SK-N-SH (cell line): ENCODE data around the gene RCOR1. TPM values are rescaled to one million over a fixed set of nuclear protein-coding genes. Genes with fewer than 3 reads are reported as not detected.

ENCODE experiments used
- CTCF ChIA-PET: fragments of 300-600, 350-600 bp; formaldehyde crosslinking; extraction: SDS; loops from one replicate; lab custom pipeline; 2021; lab: Yijun Ruan, JAX
- POLR2A ChIA-PET: fragments of 350-600 bp; sonication (Branson Sonifier 250); formaldehyde crosslinking; extraction: SDS; loops from one replicate; lab custom pipeline; 2020; ENCODE audit warnings: antibody characterized with exemption, inconsistent platforms; lab: Yijun Ruan, JAX
- DNase-seq: peaks from one replicate; pipeline ENCODE4 v3.0.0; 2012
- H2AFZ ChIP-seq: fragments of 200-600 bp; sonication (generic); 2 replicates; pipeline ENCODE4 v1.8.1; 2016; ENCODE audit warnings: antibody characterized with exemption, mild to moderate bottlenecking, low read depth
- H3F3A ChIP-seq: fragments of 200-600 bp; sonication (generic); replicated peaks from 2 replicates; pipeline ENCODE3; 2016; ENCODE audit warnings: antibody characterized with exemption, mild to moderate bottlenecking; ENCODE audit not compliant: insufficient read depth
- H3K27ac ChIP-seq, 2 experiments: fragments of 200-500 bp in 1 of 2; fragments of 200-600 bp in 1 of 2; sonication (Bioruptor generic) in 1 of 2; sonication (generic), shearing (Covaris generic) in 1 of 2; 2 replicates each; pipeline versions ENCODE4 v1.5.1 to v1.6.1; 2014 to 2016; ENCODE audit warnings: low read depth in 2 of 2, inconsistent platforms in 1 of 2, low read length in 1 of 2, mild to moderate bottlenecking in 1 of 2, mixed read lengths in 1 of 2
- H3K27me3 ChIP-seq: fragments of 200-600 bp; sonication (generic), shearing (Covaris generic); 2 replicates; pipeline ENCODE4 v1.6.1; 2016; ENCODE audit warnings: mixed run types; ENCODE audit not compliant: insufficient read depth
- H3K36me3 ChIP-seq, 2 experiments: fragments of 200-500 bp in 1 of 2; fragments of 200-600 bp in 1 of 2; sonication (Bioruptor generic) in 1 of 2; sonication (generic) in 1 of 2; replicated peaks in 1 of 2; 2 replicates each; pipeline versions ENCODE3 to v1.5.1; 2014 to 2016; ENCODE audit warnings: low read length in 1 of 2, mild to moderate bottlenecking in 1 of 2; ENCODE audit not compliant: insufficient read depth in 2 of 2, control insufficient read depth in 1 of 2
- H3K4me1 ChIP-seq, 2 experiments: fragments of 200-500 bp in 1 of 2; fragments of 200-600 bp in 1 of 2; sonication (Bioruptor generic) in 1 of 2; sonication (generic), shearing (Covaris generic) in 1 of 2; 2 replicates each; pipeline versions ENCODE4 v1.5.1 to v1.6.1; 2014 to 2016; ENCODE audit warnings: low read depth in 1 of 2, low read length in 1 of 2, mixed run types in 1 of 2; ENCODE audit not compliant: insufficient read depth in 2 of 2, control insufficient read depth in 1 of 2
- H3K4me2 ChIP-seq: fragments of 200-600 bp; sonication (generic), shearing (Covaris generic); 2 replicates; pipeline ENCODE4 v1.6.1; 2017; ENCODE audit warnings: mixed run types
- H3K4me3 ChIP-seq, 2 experiments: fragments of 200-500 bp in 1 of 2; fragments of 200-600 bp in 1 of 2; sonication (Bioruptor generic) in 1 of 2; sonication (generic), shearing (Covaris generic) in 1 of 2; 2 replicates each; pipeline versions ENCODE4 v1.5.1 to v1.8.1; 2014 to 2016; ENCODE audit warnings: low read depth in 2 of 2, inconsistent platforms in 1 of 2, low read length in 1 of 2, mild to moderate bottlenecking in 1 of 2, mixed read lengths in 1 of 2, moderate library complexity in 1 of 2
- H3K79me2 ChIP-seq: fragments of 200-600 bp; sonication (generic); 2 replicates; pipeline ENCODE4 v1.8.1; 2017; ENCODE audit warnings: mild to moderate bottlenecking; ENCODE audit not compliant: insufficient read depth
- H3K9ac ChIP-seq: fragments of 200-600 bp; sonication (generic); 2 replicates; pipeline ENCODE4 v1.6.1; 2017; ENCODE audit warnings: mixed run types
- H3K9me2 ChIP-seq: fragments of 200-600 bp; sonication (generic); 2 replicates; pipeline ENCODE4 v1.6.1; 2017; ENCODE audit warnings: mixed run types
- H3K9me3 ChIP-seq: fragments of 200-600 bp; sonication (generic); 2 replicates; pipeline ENCODE4 v1.6.1; 2017; ENCODE audit warnings: mixed run types, mild to moderate bottlenecking, moderate library complexity
- H4K20me1 ChIP-seq: fragments of 200-600 bp; sonication (generic); 2 replicates; pipeline ENCODE4 v1.6.1; 2017; ENCODE audit warnings: mild to moderate bottlenecking, mixed run types; ENCODE audit not compliant: insufficient read depth
- CHD2 ChIP-seq: fragments of 150-350 bp; IDR thresholded peaks from 2 replicates; pipeline ENCODE4 v1.6.1; 2018; ENCODE audit warnings: low read length; ENCODE audit not compliant: partially characterized antibody
- ELF1 ChIP-seq: IDR thresholded peaks from 2 replicates; pipeline ENCODE4 v1.4.0; 2012
- EP300 ChIP-seq, 2 experiments: IDR thresholded peaks; 2 replicates each; pipeline versions ENCODE4 v1.4.0 to v1.6.1; 2012; ENCODE audit warnings: borderline replicate concordance in 1 of 2, low read depth in 1 of 2, low read length in 1 of 2
- EZH2phosphoT487 ChIP-seq: fragments of 200-600 bp; sonication (generic); IDR thresholded peaks from 2 replicates; pipeline ENCODE4 v1.6.1; 2017; ENCODE audit warnings: low read depth, mixed run types, mild to moderate bottlenecking, antibody characterized with exemption, moderate library complexity, borderline replicate concordance
- FOXJ3 ChIP-seq: sonication (generic); formaldehyde crosslinking; IDR thresholded peaks from 2 replicates; pipeline ENCODE4 v1.5.1; 2020; ENCODE audit warnings: mild to moderate bottlenecking, missing genetic modification reagents
- GABPA ChIP-seq: IDR thresholded peaks from 2 replicates; pipeline ENCODE4 v1.4.0; 2012; ENCODE audit warnings: low read depth, mild to moderate bottlenecking
- GATA2 ChIP-seq: sonication (generic); formaldehyde crosslinking; IDR thresholded peaks from 2 replicates; pipeline ENCODE4 v1.5.0; 2020; ENCODE audit warnings: mild to moderate bottlenecking, missing genetic modification reagents
- MAX ChIP-seq: IDR thresholded peaks from 2 replicates; pipeline ENCODE4 v1.4.0; 2012; ENCODE audit warnings: low read depth
- MEF2A ChIP-seq: IDR thresholded peaks from 2 replicates; pipeline ENCODE4 v1.4.0; 2012; ENCODE audit warnings: low read depth, borderline replicate concordance
- NRF1 ChIP-seq: IDR thresholded peaks from 2 replicates; pipeline ENCODE4 v1.6.1; 2012; ENCODE audit warnings: low read depth, mild to moderate bottlenecking, low read length
- RAD21 ChIP-seq: IDR thresholded peaks from 2 replicates; pipeline ENCODE4 v1.6.1; 2012; ENCODE audit warnings: mild to moderate bottlenecking, low read length
- SIN3A ChIP-seq: IDR thresholded peaks from 2 replicates; pipeline ENCODE4 v1.6.1; 2012; ENCODE audit warnings: low read depth, mild to moderate bottlenecking, low read length, moderate library complexity, borderline replicate concordance
- TAF1 ChIP-seq: IDR thresholded peaks from 2 replicates; pipeline ENCODE4 v1.6.1; 2012; ENCODE audit warnings: low read depth, mild to moderate bottlenecking, low read length, moderate library complexity, borderline replicate concordance
- TCF12 ChIP-seq: IDR thresholded peaks from 2 replicates; pipeline ENCODE4 v1.4.0; 2012
- USF2 ChIP-seq: fragments of 150-350 bp; IDR thresholded peaks from 2 replicates; pipeline ENCODE4 v1.6.1; 2017; ENCODE audit warnings: antibody characterized with exemption, low read length, low read depth, borderline replicate concordance
- ZBTB33 ChIP-seq: IDR thresholded peaks from 2 replicates; pipeline ENCODE4 v1.4.0; 2012; ENCODE audit warnings: low read depth, borderline replicate concordance
- WGBS: methylation state at CpG from one replicate; pipeline ENCODE4 v1.1.6; 2017; ENCODE audit warnings: low lambda C conversion rate; 5-methylcytosine and 5-hydroxymethylcytosine counted together
- polyA plus RNA-seq, 3 experiments: library from polyadenylated mRNA; depleted of rRNA; stranded (reverse); fragments of >200 nt; gene quantifications; 2 replicates each; pipeline ENCODE4 v1.2.3, GENCODE V29; 2012
- TF ChIP-seq, protein P1 (sequence below): IDR thresholded peaks from 2 replicates; pipeline ENCODE4 v1.6.1; 2012; ENCODE audit warnings: mild to moderate bottlenecking, low read depth, low read length, moderate library complexity
- TF ChIP-seq, protein P2 (sequence below): fragments of 200-600 bp; sonication (generic); IDR thresholded peaks from 2 replicates; pipeline ENCODE4 v1.6.1; 2017; ENCODE audit warnings: antibody characterized with exemption, mild to moderate bottlenecking, moderate library complexity

Gene RCOR1
- polyA plus RNA-seq, 1 of the 3 experiments (the other 2 are of a cell fraction): 8.5 TPM

DNA sequence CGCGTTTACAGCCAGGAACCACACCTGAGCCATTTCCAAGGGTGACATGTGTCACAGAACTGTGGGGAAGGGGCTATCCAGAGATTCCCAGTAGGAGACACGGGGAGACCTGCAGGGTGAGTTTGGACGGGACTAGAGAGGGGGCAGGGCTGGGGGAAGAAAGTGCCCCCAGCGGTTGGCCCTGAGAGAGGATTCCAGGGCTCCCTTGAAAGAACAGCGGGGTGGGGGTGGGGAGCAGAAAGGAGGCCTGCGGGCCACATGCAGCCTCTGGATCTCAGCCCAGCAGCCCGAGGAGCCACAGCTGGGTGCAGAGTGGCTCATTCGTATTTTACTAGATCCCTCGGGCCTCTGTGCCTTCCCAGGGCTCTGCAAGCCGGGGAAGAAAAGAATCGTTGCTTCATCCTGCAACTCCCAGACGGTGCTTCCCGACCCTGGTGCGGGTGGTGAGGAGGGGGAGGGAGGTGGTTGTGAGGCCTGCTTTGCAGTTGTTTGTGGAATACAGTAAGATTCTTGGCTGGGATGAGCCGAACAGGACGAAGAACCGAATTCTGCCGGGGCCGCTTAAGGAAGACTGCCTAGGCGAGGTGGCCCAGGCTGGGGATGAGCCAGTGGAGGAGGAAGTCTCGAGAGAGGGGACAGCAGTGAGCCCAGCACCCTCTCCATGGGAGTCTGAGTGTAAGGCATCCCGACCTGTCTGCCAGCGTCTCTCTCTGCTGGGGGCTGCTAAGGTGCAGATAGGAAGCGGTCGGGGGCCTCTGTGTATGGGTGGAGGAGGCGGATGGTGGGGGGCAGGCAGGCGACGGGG lies 46.8 kb upstream of the RCOR1 start:
- Histone ChIP-seq H3K4me2 (no peak overlapping the region), H3K9me2 (no peaks in the 10 kb centered on the region), H2AFZ (no peak overlapping the region), H3K4me3 (no peak overlapping the region), H3K4me1 (peaks cover 0 to 8% of the 10 kb centered on the region in 2 experiments; a peak in 2 of 4 replicates), H3K9me3 (no peaks in the 10 kb centered on the region), H3F3A (no peaks in the 10 kb centered on the region), H3K79me2 (no peaks in the 10 kb centered on the region), H3K27ac (no peak overlapping the region), H3K36me3 (no peaks in the 10 kb centered on the region), H3K27me3 (no peaks in the 10 kb centered on the region), H4K20me1 (no peaks in the 10 kb centered on the region), H3K9ac (no peak overlapping the region)
- no peak for TF ChIP-seq ZBTB33
- no peak for TF ChIP-seq TAF1
- no peak for TF ChIP-seq MEF2A
- TF ChIP-seq TCF12: no peak
- no peak for TF ChIP-seq EP300 (IDR thresholded peaks at IDR 0.05; ENCODE audit: borderline replicate concordance in 1 of 2, low read depth in 1 of 2, low read length in 1 of 2)
- no peak for TF ChIP-seq EZH2phosphoT487
- 88% methylated on average over 25 of the region's 29 CpGs for WGBS
- peak; percentile 19 for DNase-seq
- CTCF ChIA-PET: no interaction called here
- POLR2A ChIA-PET: no interaction called here

GRCh38 chr14:102548616-102549240 lies 43.7 kb upstream of the RCOR1 start:
- ChIA-PET POLR2A (no interaction called here), CTCF (no interaction called here)
- no peaks in the 10 kb centered on the region for H3K27me3 ChIP-seq
- no peaks in the 10 kb centered on the region for H4K20me1 ChIP-seq
- no peaks in the 10 kb centered on the region for H3K9me2 ChIP-seq
- H3K4me3 ChIP-seq: no peak overlapping the region
- WGBS: 57% methylated on average over 3 of the region's 3 CpGs
- H3F3A ChIP-seq: no peaks in the 10 kb centered on the region
- H3K4me1 ChIP-seq: peaks cover 0 to 8% of the 10 kb centered on the region in 2 experiments; a peak in 2 of 4 replicates
- H3K27ac ChIP-seq: no peak overlapping the region
- no peaks in the 10 kb centered on the region for H3K36me3 ChIP-seq
- no peak overlapping the region for H2AFZ ChIP-seq
- no peak overlapping the region for H3K4me2 ChIP-seq
- no peak for DNase-seq
- no peaks in the 10 kb centered on the region for H3K9me3 ChIP-seq
- no peaks in the 10 kb centered on the region for H3K79me2 ChIP-seq
- no peak overlapping the region for H3K9ac ChIP-seq
- TF ChIP-seq RAD21: no peak
- no peak for TF ChIP-seq MAX
- no peak for TF ChIP-seq CHD2
- no peak for TF ChIP-seq GATA2
- TF ChIP-seq SIN3A: no peak
- TF ChIP-seq ELF1: no peak
- no peak for TF ChIP-seq NRF1
- no peak for TF ChIP-seq TCF12
- TF ChIP-seq USF2: no peak
- TF ChIP-seq, protein P1, sequence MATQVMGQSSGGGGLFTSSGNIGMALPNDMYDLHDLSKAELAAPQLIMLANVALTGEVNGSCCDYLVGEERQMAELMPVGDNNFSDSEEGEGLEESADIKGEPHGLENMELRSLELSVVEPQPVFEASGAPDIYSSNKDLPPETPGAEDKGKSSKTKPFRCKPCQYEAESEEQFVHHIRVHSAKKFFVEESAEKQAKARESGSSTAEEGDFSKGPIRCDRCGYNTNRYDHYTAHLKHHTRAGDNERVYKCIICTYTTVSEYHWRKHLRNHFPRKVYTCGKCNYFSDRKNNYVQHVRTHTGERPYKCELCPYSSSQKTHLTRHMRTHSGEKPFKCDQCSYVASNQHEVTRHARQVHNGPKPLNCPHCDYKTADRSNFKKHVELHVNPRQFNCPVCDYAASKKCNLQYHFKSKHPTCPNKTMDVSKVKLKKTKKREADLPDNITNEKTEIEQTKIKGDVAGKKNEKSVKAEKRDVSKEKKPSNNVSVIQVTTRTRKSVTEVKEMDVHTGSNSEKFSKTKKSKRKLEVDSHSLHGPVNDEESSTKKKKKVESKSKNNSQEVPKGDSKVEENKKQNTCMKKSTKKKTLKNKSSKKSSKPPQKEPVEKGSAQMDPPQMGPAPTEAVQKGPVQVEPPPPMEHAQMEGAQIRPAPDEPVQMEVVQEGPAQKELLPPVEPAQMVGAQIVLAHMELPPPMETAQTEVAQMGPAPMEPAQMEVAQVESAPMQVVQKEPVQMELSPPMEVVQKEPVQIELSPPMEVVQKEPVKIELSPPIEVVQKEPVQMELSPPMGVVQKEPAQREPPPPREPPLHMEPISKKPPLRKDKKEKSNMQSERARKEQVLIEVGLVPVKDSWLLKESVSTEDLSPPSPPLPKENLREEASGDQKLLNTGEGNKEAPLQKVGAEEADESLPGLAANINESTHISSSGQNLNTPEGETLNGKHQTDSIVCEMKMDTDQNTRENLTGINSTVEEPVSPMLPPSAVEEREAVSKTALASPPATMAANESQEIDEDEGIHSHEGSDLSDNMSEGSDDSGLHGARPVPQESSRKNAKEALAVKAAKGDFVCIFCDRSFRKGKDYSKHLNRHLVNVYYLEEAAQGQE: no peak
- no peak for TF ChIP-seq MEF2A
- TF ChIP-seq, protein P2, sequence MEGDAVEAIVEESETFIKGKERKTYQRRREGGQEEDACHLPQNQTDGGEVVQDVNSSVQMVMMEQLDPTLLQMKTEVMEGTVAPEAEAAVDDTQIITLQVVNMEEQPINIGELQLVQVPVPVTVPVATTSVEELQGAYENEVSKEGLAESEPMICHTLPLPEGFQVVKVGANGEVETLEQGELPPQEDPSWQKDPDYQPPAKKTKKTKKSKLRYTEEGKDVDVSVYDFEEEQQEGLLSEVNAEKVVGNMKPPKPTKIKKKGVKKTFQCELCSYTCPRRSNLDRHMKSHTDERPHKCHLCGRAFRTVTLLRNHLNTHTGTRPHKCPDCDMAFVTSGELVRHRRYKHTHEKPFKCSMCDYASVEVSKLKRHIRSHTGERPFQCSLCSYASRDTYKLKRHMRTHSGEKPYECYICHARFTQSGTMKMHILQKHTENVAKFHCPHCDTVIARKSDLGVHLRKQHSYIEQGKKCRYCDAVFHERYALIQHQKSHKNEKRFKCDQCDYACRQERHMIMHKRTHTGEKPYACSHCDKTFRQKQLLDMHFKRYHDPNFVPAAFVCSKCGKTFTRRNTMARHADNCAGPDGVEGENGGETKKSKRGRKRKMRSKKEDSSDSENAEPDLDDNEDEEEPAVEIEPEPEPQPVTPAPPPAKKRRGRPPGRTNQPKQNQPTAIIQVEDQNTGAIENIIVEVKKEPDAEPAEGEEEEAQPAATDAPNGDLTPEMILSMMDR: no peak
- no peak for TF ChIP-seq FOXJ3 (CRISPR knock-in tag)
- TF ChIP-seq GABPA: no peak
